Posterior vena cava (tissue), 2 donors: ENCODE data around the gene UBE2J2. TPM values are rescaled to one million over a fixed set of nuclear protein-coding genes. Genes with fewer than 3 reads are reported as not detected.
"Not testable (repeated sequence)": the region's sequence is repeated elsewhere in the genome, so short reads cannot be mapped to it uniquely, and the experiment has no call there.

ENCODE experiments used
- DNase-seq: peaks from one replicate; pipeline ENCODE4 v3.0.0-alpha.2; 2020; ENCODE audit warnings: low spot score
- intact Hi-C, 2 donors: fragments of 100-400 bp; cut with DNase I; formaldehyde crosslinking; loops; one replicate each; pipeline versions ENCODE4 v1.14.1 to v1.14.2; 2022 to 2023
- long read RNA-seq, 2 donors: library from polyadenylated mRNA; unstranded; transcript quantifications; one replicate each; pipeline ENCODE4 v2.0.0, GENCODE V29; 2020 to 2021
- total RNA-seq, 2 donors: library from RNA; stranded (reverse); fragmentation: NEBNext Ultra II Directional; extraction: Animal tissue kit (Norgen Biotek cat#: 25700); gene quantifications; one replicate each; pipeline ENCODE4 v1.2.1, GENCODE V29; 2021
- donor health status: DM: yes; HTN: yes; CAD: no.
- donor health status: DM: yes; HTN: yes; CAD: no.

UBE2J2 gene
- 10 to 100 TPM; 29.0 to 32.0 TPM for total RNA-seq
- long read RNA-seq, donor 1, transcript UBE2J2-202 (7 exons, 1,733 nt) = major isoform, 18 of 24 reads
- long read RNA-seq, donor 1, partial matches to known transcripts = 1 of 24 reads
- long read RNA-seq, donor 1, other reads (novel, unspliced or antisense) = 4 of 24 reads
- long read RNA-seq, donor 2, transcript UBE2J2-202 (7 exons, 1,733 nt) = major isoform, 33 of 47 reads
- long read RNA-seq, donor 2, partial matches to known transcripts = 4 of 47 reads
- long read RNA-seq, donor 2, other reads (novel, unspliced or antisense) = 2 of 47 reads

DNA sequence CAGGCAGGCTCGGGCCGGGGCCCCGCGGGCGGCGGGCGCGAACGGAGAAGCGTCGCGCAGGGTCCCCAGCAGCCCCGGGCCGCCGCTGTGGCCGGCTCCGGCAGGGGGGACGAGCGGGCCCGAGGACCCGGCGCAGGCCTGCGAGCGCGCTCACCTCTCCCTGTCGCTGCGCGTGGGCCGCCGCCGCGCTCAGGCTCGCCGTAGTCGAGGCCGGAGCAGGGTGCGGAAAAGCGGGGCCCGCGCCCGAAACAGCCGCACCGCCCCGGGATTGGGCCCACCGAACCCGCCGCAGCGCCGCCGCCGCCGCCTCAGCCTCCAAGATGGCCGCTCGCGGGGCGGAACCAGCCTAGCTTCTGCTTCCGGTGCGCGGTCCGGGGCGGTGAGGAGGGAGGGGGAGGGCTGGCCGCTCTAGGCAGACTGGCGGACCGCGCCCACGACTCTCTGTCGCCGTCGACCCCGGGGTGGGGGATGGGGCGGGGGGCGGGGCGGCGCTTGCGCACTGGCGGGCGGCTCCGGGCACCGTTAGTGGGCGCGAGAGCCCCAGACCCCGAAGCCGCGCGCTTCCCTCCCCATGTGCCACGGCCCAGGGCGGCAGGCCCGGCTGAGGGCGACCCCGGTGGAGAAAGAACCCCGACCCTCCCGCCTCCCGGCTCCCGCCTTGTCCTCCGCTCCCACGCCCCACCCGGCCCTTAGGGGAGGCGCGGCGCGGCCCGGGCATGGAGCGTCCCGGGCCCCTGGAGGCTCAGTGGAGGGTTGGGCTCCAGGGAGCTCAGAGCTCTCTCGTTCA lies at the start of gene UBE2J2:
TSS of gene UBE2J2 (minus strand) at position 343 of the 787 bp plus-strand sequence. CDS start 5,862 bp downstream, outside the sequence.
- DNase-seq = peak; percentile 99
- intact Hi-C loops = no loop called here

- DNase-seq = no peak
- intact Hi-C loops = no loop called here
Measured at GRCh38 chr1:1322952-1323351, 49.3 kb upstream of the UBE2J2 start.

DNA sequence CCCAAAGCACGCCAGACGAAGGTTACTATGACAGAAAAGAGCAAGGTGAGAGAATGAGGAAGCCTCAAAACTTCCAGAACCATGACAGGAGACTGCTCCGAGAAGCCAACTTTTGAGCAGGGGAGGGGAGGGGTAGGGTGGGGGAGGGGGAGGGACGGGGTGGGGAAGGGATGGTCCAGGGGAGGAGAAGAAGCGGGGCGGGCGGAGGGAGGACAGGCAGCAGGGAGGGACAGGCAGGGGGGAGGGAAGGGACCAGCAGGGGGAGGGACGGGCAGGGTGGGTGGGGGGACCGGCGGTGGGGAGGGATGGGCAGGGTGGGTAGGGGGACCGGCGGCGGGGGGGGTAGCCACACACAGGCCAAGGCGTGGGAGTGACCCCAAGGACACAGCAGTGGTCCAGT lies 48.8 kb upstream of the UBE2J2 start:
- no peak for DNase-seq
- intact Hi-C loops = no loop called here

DNA sequence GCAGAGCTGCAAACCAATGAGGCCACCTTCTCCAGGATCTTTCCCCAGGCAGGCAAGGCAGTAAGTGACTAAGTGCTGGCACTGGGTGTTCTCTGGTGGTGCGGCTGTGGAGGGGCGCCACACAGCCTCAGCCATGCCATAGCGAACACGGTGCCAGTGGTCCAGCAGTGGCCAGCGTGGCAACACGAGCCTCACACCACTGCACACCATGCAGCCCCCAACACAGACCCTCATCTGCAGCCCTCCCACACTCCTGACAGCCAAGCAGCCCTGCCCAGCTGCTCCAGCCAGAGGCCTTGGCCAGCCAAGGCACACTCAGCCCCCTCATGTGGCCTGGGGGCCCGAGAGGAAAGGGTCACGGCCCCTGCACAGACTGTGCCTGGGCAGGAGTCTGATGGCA lies 47.8 kb upstream of the UBE2J2 start:
- DNase-seq = no peak
- intact Hi-C loops = no loop called here

- intact Hi-C loops = no loop called here
- DNase-seq = no peak
Measured at GRCh38 chr1:1320666-1321448, 47.2 kb upstream of the UBE2J2 start.

DNA sequence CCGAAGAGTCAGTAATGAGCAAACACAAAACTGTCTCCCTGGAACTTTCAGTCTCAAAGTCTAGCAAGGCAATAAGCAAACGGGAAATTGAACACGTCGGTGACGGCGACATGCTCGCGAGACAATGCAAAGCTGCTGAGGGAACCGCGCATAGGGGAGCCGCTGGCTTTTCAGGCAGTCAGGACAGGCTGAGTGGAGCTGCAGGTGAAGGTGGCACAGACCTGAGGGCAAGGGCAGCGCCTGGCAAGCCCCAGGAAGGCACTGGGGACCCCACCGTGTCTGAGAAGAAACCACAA lies 45.9 kb upstream of the UBE2J2 start:
- DNase-seq = no peak
- intact Hi-C loops = no loop called here

DNA sequence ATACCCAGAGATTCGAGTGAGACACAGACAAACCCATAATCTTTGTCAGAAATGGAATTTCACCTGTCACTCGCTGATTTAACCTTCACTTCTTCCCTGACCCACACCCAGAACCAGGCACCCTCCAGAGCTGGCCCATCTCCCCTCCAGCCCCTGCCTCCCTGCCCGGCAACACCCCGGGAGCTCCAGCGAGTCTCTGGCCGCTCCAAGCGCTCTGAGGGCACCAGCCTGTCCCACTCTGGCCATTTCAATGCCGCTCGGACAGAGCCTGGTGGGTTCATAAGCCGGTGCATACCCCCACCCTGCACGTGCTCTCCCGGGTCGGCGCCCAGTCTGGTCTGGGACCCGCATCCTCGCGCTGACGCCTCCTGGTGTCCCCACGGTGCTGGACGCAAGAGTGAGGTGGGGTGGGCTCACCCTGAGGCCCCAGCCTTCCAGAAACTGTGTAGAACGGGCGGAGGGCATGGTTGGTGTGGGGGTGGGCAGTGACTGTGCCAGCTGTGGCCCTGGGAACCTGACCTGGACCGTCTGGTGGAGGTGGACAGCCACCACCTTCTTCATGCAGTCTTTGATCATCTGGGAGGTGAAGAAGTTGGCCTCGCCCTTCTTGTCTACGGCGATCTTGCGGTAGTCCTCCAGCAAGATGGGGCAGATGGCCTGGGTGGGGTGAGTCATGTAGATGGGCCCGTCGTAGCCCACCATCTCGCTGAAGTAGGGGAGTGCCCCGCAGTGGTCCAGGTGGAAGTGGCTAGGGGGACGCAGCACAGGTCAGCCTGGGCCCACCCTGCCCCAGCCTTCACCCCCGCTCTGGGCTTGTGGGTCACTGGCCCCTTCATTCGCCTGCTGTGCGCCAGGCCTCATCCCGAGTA lies 45.4 kb upstream of the UBE2J2 start:
- intact Hi-C loops = no loop called here

DNA sequence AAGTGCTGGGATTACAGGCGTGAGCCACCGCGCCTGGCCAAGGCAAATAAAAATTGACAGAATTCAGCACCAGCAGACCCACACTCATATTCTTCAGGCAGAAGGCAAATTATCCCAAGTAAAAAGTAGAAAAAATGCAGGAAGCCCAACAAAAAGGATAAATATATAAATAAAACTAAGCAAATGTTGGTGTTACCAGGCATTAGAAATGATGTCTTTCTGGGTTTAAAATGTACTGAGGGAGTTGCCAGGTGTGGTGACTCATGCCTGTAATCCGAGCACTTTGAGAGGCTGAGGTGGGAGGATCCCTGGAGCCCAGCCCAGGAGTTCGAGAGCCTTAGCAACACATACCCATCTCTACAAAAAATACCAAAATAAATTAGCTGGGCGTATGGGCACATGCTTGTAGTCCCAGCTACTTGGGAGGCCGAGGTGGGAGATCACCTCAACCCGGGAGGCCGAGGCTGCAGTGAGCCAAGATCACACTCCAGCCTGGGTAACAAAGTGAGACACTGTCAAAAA lies 44.5 kb upstream of the UBE2J2 start:
- DNase-seq = peak; percentile 94

More for the DNA sequence above, 45.4 kb upstream of the UBE2J2 start:
- no peak for DNase-seq

DNA sequence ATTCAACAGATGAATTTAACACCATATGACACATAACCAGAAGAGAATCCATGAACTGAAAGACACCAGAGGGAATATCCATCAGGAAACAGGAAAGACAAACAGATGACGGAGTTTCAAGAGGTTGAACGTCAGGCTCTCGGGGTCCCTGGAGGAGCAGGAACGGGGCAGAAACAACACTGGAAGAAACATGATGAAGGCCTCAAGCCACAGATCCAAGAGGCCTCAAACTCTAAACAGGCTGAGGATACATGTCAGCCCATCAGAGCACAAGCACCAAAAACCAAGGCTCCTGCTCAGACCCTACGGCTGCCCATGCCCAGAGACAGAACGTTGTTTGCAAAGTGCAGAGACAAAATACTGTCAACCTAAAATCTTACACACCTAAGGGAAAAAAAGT lies 43.8 kb upstream of the UBE2J2 start:
- intact Hi-C loops = no loop called here
- no peak for DNase-seq

More for the DNA sequence above, 44.5 kb upstream of the UBE2J2 start:
- intact Hi-C loops = no loop called here

DNA sequence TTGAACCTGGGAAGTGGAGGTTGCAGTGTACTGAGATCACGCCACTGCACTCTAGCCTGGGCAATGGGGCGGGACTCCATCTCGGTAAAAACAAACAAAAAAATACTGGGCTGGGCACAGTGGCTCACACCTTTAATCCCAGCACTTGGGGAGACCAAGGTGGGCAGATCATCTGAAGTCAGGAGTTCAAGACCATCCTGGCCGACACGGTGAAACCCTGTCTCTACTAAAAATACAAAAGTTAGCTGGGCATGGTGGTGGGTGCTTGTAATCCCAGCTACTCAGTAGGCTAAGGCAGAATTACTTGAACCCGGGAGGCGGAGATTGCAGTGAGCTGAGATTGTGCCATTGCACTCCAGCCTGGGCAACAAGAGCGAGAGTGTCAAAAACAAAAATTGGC lies 42.5 kb upstream of the UBE2J2 start:
- intact Hi-C loops, DNase-seq: not testable (repeated sequence)

DNA sequence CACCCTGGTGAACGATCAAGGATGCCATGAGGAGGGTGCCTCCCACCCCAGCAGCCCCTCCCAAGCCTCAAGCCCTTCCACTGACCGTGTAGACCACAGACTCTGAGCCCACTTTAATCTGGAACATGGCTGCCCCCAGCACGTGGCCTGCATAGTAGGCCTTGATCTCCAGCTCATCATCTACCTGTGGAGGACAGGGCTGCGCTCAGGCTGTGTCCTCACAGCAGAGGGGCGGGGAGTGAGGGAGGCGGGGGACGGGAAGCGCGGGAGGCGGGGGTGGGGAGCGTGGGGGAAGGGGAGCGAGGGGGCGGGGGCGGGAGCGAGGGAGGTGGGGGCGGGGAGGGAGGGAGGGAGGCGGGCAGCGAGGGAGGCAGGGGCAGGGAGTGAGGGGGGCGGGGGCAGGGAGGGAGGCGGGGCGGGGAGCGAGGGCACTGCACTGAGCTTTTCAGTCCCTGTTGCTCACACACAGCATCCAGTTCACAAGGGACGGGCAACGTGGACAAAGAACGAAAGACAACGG lies 41.8 kb upstream of the UBE2J2 start:
- no peak for DNase-seq
- intact Hi-C loops = no loop called here

DNA sequence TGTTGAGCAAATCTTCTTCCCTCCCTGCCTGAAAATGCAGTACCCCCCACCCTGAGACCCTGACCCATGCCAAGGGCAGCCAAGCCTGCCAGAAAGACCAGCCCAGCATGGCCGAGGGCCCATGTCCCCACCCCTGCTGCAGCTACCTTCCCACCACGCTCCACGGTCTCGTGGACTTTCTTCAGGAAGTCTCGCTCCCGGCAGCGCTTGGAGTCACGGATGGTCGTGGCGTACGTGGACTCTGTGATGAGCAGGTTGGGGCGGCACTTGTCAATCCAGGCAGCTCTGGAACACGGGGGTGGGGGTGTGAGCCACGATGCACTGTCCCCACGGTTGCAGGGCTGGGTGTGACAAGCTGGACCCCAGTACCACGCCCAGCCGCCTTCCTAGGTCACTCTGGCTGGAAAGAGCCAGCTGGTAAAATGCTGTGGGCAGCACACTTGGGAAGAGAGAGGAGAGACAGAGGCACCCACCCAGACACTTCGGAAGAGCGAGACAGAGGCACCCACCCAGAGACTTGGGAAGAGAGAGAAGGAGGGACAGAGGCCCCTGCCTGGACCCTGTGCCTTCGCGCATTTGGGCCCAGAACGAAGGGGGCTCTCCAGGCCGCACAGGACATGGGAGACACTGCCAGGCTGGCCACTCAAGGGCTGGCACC lies 41.2 kb upstream of the UBE2J2 start:
- DNase-seq = no peak
- intact Hi-C loops = loop anchor here in 1 of 2 donors (5.0 kb wide), 1 partner anchor 32 kb away; the partner anchor contains the start of gene DVL1

DNA sequence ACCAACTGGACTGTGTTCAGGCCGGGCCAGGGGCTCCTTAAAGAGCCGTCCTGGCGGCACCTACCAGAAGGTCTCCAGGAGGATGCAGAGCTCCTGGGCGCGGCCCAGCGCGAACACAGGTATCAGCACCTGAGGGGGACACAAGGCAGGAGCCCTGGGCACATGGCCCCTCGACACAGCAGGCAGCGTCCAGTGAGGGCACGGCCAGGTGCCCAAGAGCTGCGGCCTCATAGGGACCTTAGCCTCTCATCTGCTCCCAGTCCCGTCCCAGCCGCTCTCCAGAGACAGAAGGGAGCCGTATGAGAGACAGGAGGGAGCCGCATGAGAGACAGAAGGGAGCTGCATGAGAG lies 40.6 kb upstream of the UBE2J2 start:
- intact Hi-C loops = loop anchor here in 1 of 2 donors (5.0 kb wide), 1 partner anchor 33 kb away; the partner anchor contains the start of gene DVL1
- no peak for DNase-seq

DNA sequence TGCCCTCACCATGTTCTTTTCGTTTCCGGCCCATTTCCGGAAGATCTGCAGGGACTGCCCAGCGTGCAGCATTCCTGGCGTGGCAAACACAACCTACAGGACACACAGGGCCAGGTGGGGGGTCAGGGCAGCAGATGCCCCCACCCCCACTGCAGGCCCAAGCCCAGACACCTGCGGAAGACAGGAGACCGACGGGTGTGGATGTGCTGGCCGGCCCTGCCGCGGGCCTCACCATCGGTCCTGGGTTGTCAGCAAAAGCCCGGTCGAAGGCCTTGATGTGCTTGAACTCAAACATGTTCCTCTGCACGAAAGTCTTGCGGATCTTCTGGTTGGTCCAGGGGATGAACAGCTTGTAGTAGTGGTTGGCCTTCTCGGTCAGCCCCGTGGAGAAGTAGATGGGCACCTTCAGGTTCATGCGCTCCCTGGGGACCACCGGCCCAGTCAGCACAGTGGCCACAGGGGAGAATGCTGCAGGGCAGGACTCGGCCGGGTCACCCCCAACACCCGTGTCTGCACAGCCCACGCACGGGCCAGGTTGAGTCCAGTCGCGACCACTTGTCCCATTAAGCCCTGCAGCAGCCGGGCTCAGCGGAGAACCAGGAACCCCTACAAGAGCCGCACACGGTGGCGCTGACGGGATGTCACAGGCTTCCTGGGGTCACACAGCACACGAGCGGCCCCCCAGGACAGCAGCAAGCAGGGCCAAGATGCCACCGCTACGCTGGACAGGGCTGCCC lies 40.0 kb upstream of the UBE2J2 start:
- intact Hi-C loops = loop anchor here in 1 of 2 donors (5.0 kb wide), 1 partner anchor 34 kb away; the partner anchor contains the start of gene DVL1
- DNase-seq = no peak

DNA sequence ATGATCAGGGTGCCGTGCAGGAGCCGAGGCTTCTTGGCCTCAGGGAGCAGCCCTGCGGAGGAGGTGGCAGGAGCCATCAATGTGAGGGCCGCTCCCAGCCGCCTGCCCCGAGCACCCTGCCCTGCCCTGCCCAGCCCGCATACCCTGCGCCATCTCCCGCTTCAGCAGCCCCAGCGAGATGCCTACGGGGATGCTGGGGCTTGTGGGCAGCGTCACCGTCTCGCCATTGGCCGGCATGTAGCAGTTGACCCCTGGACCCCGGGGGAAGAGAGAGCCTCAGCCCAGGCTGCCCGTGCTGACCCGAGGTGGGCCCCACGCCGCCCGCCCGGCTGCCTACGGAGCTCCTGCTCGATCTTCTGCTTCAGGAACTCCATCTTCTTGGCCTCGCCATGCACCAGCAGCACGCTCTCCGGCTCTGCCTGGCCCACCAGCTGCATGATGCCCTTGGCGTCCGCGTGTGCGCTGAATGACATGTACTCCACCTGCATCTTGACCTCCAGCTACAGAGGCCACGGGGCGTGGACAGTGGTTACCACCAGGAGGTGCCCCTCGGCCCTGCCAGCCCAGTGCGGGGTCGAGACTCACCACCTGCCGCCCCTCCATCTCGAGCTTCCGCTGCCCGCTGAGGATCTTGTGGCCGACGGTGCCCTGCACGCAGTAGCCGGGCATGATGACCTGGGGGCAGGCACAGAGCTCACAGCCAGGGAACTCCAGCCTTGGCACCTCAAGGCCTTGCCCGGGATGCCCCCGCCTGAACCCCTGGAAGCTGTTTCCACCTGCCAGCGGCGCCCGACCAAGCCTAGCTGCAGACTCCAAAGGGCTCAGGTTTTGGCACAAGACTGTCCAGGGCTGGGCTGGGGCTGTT lies 39.0 kb upstream of the UBE2J2 start:
- DNase-seq = no peak
- intact Hi-C loops = loop anchor here in 1 of 2 donors (5.0 kb wide), 1 partner anchor 35 kb away; the partner anchor contains the start of gene DVL1
